ENCODE data around the gene IL21R.

- TF ChIP-seq POLR2A (IDR thresholded peaks at IDR 0.05) (no peak), CTCF (IDR thresholded peaks at IDR 0.05) (no peak), POLR2AphosphoS5 (IDR thresholded peaks at IDR 0.05) (no peak)
These were observed 40.0 kb upstream of the IL21R start for GRCh38 chr16:27361987-27362386.
